Upper lobe of left lung (tissue), 6 donors: Measurements from ENCODE around the gene TFR2. TPM values are rescaled to one million over a fixed set of nuclear protein-coding genes. Genes with fewer than 3 reads are reported as not detected.

Experiments
- ATAC-seq, 2 donors: fragments of 200-7000 bp; cut with Tn5 transposase; one replicate each; pipeline ENCODE4 v1.9.1; 2022; ENCODE audit warnings: mild to moderate bottlenecking in 2 of 2, moderate library complexity in 2 of 2; ENCODE audit not compliant: low FRiP score in 2 of 2
- DNase-seq, 2 donors: peaks; one replicate each; pipeline ENCODE4 v3.0.0-alpha.2; 2019 to 2020
- H3K27ac ChIP-seq, 4 donors: fragments of 200-600 bp; sonication (generic); one replicate each; pipeline ENCODE4 v1.5.1; 2016 to 2019
- H3K27me3 ChIP-seq, 4 donors: fragments of 200-600 bp; sonication (generic); one replicate each; pipeline ENCODE4 v1.5.1; 2017 to 2019
- H3K36me3 ChIP-seq, 4 donors: fragments of 200-600 bp; sonication (generic); one replicate each; pipeline ENCODE4 v1.5.1; 2016 to 2019
- H3K4me1 ChIP-seq, 4 donors: fragments of 200-600 bp; sonication (generic); one replicate each; pipeline ENCODE4 v1.5.1; 2018 to 2019
- H3K4me3 ChIP-seq, 4 donors: fragments of 200-600 bp; sonication (generic); one replicate each; pipeline ENCODE4 v1.5.1; 2017 to 2019; ENCODE audit warnings: mild to moderate bottlenecking in 2 of 4, moderate library complexity in 1 of 4
- H3K9me3 ChIP-seq, 4 donors: fragments of 200-600 bp; sonication (generic); one replicate each; pipeline ENCODE4 v1.5.1; 2018 to 2019
- EP300 ChIP-seq, 4 donors: sonication (generic); formaldehyde crosslinking; IDR thresholded peaks; one replicate each; pipeline ENCODE4 v1.5.1; 2017; ENCODE audit warnings: antibody characterized with exemption in 4 of 4, control low read depth in 2 of 4
- POLR2A ChIP-seq, 4 donors: fragments of 450-650 bp; IDR thresholded peaks; one replicate each; pipeline ENCODE4 v1.5.1; 2016 to 2017; ENCODE audit warnings: antibody characterized with exemption in 4 of 4, mild to moderate bottlenecking in 2 of 4
- POLR2AphosphoS5 ChIP-seq, 2 donors: sonication (generic); formaldehyde crosslinking; IDR thresholded peaks; one replicate each; pipeline ENCODE4 v1.5.1; 2017; ENCODE audit warnings: antibody characterized with exemption in 2 of 2
- WGBS, 2 donors: methylation state at CpG; one replicate each; pipeline ENCODE4 v1.1.5; 2017 to 2018; 5-methylcytosine and 5-hydroxymethylcytosine counted together
- total RNA-seq, 6 donors: library from RNA; depleted of rRNA in 4 of 6; stranded (reverse); fragments of >200 nt in 4 of 6; gene quantifications; one replicate each; pipeline versions ENCODE4 v1.1.0 to v1.2.1, GENCODE V29; 2016 to 2021
- TF ChIP-seq, protein P1 (sequence below), 6 experiments: fragments of 450-650 bp in 4 of 6; fragments of 200-600 bp in 2 of 6; sonication (generic) in 2 of 6; IDR thresholded peaks; one replicate each; pipeline ENCODE4 v1.5.1; 2016 to 2019; ENCODE audit warnings: antibody characterized with exemption in 6 of 6
- donor health status: DM: no; HTN: no; CAD: no; lungs with moderate emphysema.
- donor health status: DM: no; HTN: yes; CAD: no; lungs with severe emphysema.

TFR2 gene
- total RNA-seq, 6 donors from 2014 or later, result 0.20 to 2.1 (median 0.89) TPM; not detected in 1

- 0% methylated on average over 16 to 50 of the region's 70 CpGs for WGBS, 2 donors
- ATAC-seq, result peak; percentile 83 to 88
These were observed 37.0 kb downstream of the TFR2 start for GRCh38 chr7:100604028-100604975.

DNA sequence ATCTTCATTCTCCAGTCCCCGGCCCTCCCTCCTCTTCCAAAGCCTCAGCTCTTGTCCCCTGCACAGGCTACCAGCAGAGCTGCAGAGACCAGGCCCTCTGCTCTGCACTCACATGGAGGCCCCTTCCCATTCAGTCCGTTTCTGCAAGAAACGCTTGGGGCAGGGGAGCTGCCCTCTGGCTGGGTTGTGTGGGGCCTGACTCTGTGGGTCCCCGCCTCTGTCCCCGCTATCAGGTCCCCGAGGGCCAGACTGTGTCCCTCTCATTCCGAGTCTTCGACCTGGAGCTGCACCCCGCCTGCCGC, 37.7 kb downstream of the TFR2 start:
- peaks cover 15 to 42% (median 29%) of the 10 kb centered on the region in 4 donors for H3K4me1 ChIP-seq
- ATAC-seq (no peak), DNase-seq (no peak)
- H3K27me3 ChIP-seq, result no peaks in the 10 kb centered on the region
- H3K27ac ChIP-seq, result peak overlapping the region; percentile 59 to 88 (median 76)
- H3K36me3 ChIP-seq, result no peaks in the 10 kb centered on the region
- TF ChIP-seq EP300 (IDR thresholded peaks at IDR 0.05) (no peak), POLR2AphosphoS5 (IDR thresholded peaks at IDR 0.05) (no peak), POLR2A (IDR thresholded peaks at IDR 0.05) (no peak)
- TF ChIP-seq, protein P1, sequence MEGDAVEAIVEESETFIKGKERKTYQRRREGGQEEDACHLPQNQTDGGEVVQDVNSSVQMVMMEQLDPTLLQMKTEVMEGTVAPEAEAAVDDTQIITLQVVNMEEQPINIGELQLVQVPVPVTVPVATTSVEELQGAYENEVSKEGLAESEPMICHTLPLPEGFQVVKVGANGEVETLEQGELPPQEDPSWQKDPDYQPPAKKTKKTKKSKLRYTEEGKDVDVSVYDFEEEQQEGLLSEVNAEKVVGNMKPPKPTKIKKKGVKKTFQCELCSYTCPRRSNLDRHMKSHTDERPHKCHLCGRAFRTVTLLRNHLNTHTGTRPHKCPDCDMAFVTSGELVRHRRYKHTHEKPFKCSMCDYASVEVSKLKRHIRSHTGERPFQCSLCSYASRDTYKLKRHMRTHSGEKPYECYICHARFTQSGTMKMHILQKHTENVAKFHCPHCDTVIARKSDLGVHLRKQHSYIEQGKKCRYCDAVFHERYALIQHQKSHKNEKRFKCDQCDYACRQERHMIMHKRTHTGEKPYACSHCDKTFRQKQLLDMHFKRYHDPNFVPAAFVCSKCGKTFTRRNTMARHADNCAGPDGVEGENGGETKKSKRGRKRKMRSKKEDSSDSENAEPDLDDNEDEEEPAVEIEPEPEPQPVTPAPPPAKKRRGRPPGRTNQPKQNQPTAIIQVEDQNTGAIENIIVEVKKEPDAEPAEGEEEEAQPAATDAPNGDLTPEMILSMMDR (IDR thresholded peaks at IDR 0.05), result no peak
- H3K9me3 ChIP-seq, result no peaks in the 10 kb centered on the region
- 12 to 24% methylated on average over 3 to 10 of the region's 10 CpGs for WGBS, 2 donors
- H3K4me3 ChIP-seq, result peak overlapping the region; percentile 70 to 89 (median 75)

More at GRCh38 chr7:100604028-100604975, 37.0 kb downstream of the TFR2 start:
- Histone ChIP-seq H3K9me3 (no peaks in the 10 kb centered on the region), H3K4me1 (peaks cover 15 to 42% (median 29%) of the 10 kb centered on the region in 4 donors), H3K4me3 (peak overlapping the region; percentile 70 to 89 (median 75)), H3K36me3 (no peaks in the 10 kb centered on the region), H3K27me3 (no peaks in the 10 kb centered on the region), H3K27ac (peak overlapping the region; percentile 59 to 88 (median 76))
- DNase-seq, result peak; percentile 80 to 95
- TF ChIP-seq, protein P1 (IDR thresholded peaks at IDR 0.05), result peak in 5 of 6 experiments; percentile 53 to 66 (median 62)
- TF ChIP-seq EP300 (IDR thresholded peaks at IDR 0.05) (no peak), POLR2AphosphoS5 (IDR thresholded peaks at IDR 0.05) (peak in 1 of 2 donors; percentile 73), POLR2A (IDR thresholded peaks at IDR 0.05) (peak in 1 of 4 donors; percentile 67)

DNA sequence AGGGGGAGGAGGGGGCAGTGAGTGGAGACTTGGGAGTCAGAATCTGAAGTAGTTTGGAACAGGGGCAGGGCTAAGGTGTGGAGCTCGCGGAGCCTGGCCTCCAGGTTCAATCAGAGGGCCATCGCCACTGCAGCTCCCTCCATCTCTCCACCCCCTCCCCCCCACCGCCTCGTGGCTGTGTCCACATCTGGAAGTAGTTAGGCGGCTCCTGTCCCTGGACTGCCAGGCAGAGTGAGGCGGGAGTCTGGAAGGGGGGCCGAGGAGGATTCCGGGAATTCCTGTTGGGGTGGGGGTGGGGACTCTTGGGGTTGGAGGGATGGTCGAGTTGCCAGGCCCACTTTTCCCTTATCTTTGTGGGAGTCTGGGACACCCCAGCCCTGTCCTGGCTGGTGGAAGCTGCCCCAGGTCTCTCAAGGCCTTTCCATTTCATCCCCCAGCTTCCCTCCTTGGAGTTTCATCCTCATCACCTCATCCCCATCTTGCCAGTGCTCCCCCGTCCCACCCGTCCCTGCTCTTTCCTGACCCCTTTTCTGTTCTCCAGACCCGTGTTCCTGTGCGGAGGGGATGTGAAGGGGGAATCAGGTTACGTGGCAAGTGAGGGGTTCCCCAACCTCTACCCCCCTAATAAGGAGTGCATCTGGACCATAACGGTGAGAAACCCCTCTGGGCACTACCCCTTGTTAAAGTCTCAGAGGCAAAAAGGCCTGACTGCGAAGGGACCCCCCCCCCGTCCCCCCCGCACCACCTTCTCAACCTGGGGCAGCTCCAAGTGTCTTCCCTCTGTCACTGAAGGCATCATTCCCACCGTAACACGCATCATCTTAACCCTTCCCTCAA, 38.2 kb downstream of the TFR2 start:
- H3K4me1 ChIP-seq, result peaks cover 15 to 42% (median 29%) of the 10 kb centered on the region in 4 donors
- no peaks in the 10 kb centered on the region for H3K36me3 ChIP-seq
- peak; percentile 32 to 80 for ATAC-seq
- peak overlapping the region; percentile 59 to 88 (median 76) for H3K27ac ChIP-seq
- no peaks in the 10 kb centered on the region for H3K9me3 ChIP-seq
- H3K27me3 ChIP-seq, result no peaks in the 10 kb centered on the region
- DNase-seq, result peak in 1 of 2 donors; percentile 49
- TF ChIP-seq, protein P1 (IDR thresholded peaks at IDR 0.05), result no peak
- no peak for TF ChIP-seq EP300 (IDR thresholded peaks at IDR 0.05)
- TF ChIP-seq POLR2AphosphoS5 (IDR thresholded peaks at IDR 0.05), result peak in 1 of 2 donors; percentile 41
- TF ChIP-seq POLR2A (IDR thresholded peaks at IDR 0.05), result no peak
- 48 to 59% methylated on average over 18 to 21 of the region's 21 CpGs for WGBS, 2 donors
- H3K4me3 ChIP-seq, result peak overlapping the region in 3 of 4 donors; percentile 71 to 89 (median 79)

DNA sequence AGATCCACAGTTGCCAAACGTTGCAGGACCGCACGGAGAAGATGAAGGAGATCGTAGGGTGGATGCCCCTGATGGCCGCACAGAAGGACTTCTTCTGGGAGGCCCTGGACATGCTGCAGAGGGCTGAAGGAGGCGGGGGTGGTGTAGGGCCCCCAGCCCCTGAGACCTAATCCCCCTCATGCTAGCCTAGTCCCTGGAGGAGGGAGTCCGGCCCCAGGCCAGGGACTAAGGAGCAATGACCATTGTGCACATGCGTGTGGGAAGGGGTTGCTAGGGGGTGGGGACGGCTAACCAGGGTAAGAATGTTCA, 40.7 kb downstream of the TFR2 start:
- peaks cover 13 to 39% (median 28%) of the 10 kb centered on the region in 4 donors for H3K4me1 ChIP-seq
- no peaks in the 10 kb centered on the region for H3K9me3 ChIP-seq
- ATAC-seq, result no peak
- no peak overlapping the region for H3K4me3 ChIP-seq
- DNase-seq, result no peak
- H3K36me3 ChIP-seq, result no peaks in the 10 kb centered on the region
- 85 to 87% methylated on average over 9 of the region's 9 CpGs for WGBS, 2 donors
- TF ChIP-seq, protein P1 (IDR thresholded peaks at IDR 0.05), result no peak
- TF ChIP-seq POLR2A (IDR thresholded peaks at IDR 0.05) (no peak), EP300 (IDR thresholded peaks at IDR 0.05) (no peak), POLR2AphosphoS5 (IDR thresholded peaks at IDR 0.05) (no peak)
- no peaks in the 10 kb centered on the region for H3K27me3 ChIP-seq
- H3K27ac ChIP-seq, result no peak overlapping the region
